Astrocyte of the hippocampus (primary cell): ENCODE measurements around the gene FTO.
A peak's percentile ranks its signal among the peaks of the same experiment; 100 is the strongest.
"Not testable (repeated sequence)": the region's sequence is repeated elsewhere in the genome, so short reads cannot be mapped to it uniquely, and the experiment has no call there.

Source experiments
- DNase-seq: peaks from one replicate; pipeline ENCODE4 v3.0.0; 2011; ENCODE audit warnings: low read depth, low spot score

FTO gene

DNA sequence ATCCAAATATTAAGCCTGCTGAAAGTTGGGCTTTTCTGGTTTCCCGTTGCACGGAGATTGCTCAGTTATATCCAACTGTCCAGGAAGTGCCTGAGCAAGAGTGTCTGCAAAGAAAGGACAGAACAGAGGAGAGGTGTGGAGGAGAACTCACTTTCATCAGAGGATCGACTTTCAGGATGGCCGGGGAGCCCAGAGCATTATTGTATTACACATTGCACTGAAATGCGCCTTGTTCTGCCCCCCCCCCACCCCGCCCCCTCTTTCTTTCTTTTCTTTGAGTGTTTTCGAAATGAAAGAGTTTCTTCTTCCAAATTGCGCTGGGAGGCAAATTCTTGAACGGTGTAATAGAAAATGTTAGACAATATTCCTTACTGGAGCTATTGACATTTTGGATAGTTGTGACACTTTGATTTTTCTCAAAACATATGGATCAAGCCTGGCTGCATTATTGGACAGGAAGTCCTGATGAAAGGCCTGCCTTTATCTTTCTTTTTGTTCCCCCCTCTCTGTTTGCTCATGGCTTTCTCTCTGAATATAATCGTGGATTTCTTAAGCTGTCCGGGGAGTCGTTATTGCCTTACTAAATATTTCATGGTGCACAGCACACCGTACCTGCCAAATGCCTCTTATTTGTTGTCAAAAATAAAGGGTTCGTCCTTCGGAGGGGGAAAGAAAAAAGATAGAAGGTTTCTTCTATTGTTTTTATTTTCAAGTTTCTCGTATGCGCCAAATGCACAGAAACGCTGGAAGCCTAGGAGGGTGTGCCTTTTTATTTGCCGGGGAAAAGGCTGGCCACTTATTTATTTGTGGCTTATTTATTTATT, 471.8 kb downstream of the FTO start:
- DNase-seq, result peak; percentile 10

DNA sequence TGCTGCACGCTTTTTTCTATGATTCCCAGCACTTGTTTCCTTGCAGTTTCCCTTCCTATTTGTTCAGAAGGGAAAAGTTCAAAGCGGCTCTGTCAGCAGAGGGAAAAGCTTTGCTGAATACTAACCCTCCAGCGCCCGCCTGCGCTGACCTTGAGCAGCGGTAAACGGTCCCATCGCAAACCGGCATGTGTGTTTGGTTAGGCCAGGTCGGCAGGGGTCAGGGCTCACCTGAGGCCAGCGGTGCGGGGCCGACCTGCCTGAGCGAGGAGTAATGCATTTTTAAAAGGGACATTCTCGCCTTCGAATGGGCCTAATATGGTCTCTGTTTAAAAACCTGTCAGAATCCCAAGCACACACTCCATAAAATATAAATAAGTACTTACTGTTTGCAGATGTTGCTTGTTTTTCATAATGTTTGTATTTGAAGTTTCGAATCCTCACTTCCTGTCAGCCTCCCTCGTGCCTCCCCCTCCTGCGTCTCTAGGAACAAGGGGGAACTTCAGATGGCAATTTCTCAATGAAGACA, 472.5 kb downstream of the FTO start:
- DNase-seq, result no peak

DNA sequence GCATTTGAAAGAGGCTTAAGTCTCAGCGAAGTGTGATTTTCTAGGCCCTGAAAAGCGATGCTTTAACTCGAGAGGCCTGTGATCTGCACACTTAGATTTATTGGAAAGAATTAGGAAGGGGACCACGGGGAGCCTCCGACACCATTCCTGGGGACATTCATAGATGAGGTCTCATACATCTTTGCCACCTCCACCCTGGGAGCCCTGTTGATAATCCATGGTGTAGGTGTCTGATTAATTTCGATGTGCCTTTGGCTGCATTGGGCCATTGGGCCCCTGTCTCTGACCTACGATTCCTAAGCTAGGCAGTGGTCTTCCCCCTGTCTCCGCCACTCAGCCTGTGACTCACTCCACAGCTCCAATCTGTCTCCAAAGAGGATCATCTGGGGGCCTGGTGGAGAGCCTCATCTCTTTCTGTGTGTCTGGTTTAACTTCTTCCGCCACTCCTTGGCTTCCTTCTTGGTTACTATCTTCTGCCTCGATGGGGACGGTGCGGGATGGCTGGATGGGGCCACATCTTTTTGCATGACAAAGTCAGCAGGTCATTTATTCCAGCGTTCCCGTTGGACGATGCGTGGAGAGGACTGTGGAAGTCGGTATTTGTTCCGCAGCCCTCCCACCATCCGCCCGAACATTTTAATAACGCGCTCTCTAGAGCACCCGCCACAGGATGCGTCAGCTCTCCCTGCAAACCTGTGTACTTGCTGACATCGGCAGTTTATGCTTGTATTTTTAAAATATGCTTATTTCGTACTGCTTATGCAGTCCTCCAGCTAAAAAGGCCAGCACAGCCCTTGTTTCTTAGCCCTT, 473.3 kb downstream of the FTO start:
- DNase-seq, result no peak

DNA sequence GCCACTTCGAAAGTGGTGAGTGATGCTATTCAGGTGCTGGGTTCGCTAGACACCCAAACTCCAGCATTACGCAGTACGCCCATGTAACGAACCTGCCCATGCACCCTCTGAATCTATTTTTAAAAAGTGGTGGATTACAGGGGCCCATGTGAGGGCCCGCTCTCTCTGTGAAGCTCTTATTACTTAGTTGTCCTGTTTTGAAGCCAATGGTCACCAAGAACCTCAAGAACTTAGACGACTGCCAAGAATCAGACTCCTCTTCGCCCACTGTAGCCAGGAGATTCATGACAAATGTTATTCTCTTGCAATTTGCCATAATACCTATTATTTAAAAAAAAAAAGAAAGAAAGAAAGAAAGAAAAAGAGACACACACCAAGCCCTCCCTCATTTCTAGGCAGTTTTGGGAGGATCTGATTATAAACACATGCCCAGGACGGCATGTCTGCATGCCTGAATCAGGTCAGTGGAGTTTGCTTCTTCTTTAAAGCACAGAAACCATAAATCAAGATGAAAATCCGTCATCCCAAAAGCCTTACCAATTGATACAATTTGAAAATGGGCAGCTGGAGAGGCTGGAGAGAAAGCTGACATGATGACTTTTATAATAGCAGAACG, 474.0 kb downstream of the FTO start:
- DNase-seq, result no peak

GRCh38 chr16:54178478-54178976, 474.6 kb downstream of the FTO start:
- no peak for DNase-seq

GRCh38 chr16:54180421-54181359, 476.7 kb downstream of the FTO start:
- no peak for DNase-seq

DNA sequence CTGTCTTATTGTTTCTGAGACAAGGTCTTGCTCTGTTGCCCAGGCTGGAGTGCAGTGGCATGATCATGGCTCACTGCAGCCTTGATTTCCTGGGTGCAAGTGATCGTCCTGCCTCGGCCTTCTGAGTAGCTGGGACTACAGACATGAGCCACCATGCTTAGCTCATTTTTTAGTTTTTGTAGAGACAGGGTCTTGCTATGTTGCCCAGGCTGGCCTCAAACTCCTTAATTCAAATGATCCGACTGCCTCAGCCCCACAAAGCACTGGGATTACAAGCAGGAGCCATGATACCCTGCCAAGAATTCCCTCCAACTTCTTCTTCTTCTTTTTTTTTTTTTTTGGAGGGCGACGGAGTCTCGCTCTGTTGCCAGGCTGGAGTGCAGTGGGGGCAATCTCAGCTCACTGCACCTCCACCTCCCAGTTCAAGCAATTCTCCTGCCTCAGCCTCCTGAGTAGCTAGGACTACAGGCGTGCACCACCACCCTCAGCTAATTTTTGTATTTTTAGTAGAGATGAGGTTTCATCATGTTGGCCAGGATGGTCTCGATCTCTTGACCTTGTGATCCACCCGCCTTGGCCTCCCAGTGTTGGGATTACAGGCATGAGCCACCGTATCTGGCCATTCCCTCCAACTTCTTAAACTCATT, 477.9 kb downstream of the FTO start:
- not testable (repeated sequence) for DNase-seq

GRCh38 chr16:54185045-54185444, 481.1 kb downstream of the FTO start:
- DNase-seq, result no peak

DNA sequence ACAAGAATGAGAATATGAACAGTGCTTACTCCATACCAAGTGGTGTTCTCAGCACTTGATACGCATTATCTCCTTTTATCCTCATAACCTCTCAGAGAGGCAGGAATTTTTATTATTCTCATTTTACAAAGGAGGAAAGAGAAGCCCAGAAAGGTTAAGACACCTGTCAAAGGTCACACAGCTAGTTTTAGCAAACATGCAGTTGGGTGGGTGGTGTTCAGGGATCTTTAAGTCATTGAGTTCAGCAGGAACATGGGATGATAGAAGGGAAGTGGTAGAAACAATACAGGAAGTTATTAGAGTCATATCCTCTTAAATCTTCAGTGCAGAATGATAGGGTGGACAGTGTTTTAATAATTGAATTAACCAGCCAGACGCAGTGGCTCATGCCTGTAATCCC, 487.2 kb downstream of the FTO start:
- no peak for DNase-seq

DNA sequence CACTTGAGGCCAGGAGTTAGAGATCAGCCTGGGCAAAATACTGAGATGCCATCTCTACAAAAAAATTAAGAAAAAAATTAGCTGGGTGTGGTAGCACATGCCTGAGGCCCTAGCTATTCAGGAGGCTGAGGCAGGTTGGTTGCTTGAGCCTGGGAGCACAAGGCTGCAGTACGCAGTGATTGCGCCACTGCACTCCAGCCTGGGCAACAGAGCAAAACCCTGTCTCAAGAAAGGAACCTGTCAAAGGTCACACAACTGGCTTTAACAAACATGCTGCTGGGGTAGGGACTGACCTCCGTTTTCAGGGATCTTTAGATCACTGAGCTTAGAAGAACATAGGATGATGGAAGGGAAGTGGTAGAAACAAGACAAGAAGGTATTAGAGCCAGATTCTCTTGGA, 487.6 kb downstream of the FTO start:
- no peak for DNase-seq

- no peak for DNase-seq
Observed at GRCh38 chr16:54193013-54193664, 489.2 kb downstream of the FTO start.

- DNase-seq, result peak; percentile 79
Observed at GRCh38 chr16:54193665-54194333, 489.8 kb downstream of the FTO start.

DNA sequence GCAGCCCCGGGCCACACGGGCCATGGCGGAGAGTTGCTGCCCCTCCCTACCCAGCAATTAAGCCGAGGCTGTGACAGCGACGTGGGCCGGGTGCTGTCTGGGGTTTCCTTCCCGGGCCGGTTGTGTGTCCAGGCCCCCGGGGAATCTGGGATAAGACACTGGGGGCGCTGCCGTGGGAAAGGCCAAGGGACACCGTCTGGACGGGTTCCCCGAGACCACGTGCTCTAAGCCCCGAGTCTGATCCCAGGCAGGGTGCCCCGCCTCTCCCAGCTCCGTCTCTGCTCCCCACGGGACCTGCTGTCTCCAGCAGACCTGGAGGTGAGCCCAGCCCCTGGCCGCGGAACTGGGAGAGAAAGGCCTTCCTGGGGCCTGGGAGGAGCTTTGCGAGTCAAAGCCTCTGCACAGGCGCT, 490.4 kb downstream of the FTO start:
- DNase-seq, result peak; percentile 23

DNA sequence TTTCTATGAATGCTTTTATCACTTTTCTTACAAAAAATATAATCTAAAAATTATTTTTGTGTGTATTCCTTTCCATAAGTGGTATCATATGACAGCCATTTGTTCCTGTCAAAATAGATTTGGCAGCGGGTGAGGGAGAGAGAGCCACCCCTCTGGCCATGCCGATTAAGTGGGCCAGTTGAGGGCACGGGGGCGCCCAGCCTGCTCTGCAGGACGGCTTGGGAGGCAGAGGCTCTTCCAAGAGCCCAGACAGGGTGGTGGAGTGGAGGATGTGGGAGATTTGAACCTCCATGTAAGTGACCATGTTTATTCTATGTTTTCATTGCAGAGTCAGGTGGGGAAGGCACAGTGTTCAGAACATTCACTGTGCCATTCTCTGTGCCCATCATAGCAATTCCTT, 493.8 kb downstream of the FTO start:
- no peak for DNase-seq

DNA sequence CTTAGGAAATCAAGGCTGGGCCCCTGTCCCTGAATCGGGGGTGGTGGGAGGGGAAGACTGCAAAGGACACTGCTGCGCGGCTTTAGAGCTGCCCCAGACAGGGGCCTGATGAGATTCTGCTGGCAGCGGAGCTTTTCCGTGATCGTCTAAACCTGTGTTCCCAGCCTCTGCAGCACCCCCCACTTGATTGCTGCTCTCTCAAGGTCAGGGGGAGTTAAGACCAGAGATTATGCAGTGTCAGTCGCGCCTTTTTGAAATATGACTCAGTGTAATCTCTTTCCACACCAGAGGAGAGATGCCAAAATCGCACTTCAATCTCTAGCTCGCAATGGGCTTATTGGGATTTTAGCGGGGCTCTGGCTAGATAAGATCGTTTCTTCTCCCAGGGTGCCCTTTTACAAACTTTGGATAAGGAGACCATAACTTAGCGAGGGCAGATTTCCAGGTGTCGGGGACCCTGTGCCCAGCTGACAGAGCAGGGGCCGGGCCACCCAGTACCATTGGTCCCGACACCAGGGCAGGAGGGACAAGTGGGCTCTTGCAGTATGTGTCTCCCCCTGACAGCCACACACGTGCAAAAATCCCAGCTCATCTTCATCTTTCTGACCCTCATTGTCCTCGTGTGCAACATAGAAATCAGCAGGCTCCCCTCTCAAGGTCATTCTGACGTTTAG, 495.7 kb downstream of the FTO start:
- no peak for DNase-seq

DNA sequence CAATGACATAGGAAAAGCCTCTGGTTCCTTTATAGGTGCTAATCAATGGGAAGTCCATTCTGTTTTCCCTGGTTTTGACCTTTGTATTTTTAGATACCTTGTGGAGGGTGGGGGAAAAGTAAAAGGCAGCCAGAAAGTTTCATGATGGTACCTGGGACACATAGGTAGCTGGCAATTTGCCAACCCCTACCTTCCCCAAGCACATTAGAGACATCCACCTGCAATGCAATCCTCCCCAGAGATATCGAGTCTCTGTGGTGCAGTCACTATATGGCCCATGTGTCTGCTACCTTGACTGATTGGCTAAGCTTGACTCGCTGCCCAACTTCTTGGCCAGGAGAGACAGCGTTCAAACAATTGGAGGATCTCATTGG, 496.2 kb downstream of the FTO start:
- DNase-seq, result no peak

DNA sequence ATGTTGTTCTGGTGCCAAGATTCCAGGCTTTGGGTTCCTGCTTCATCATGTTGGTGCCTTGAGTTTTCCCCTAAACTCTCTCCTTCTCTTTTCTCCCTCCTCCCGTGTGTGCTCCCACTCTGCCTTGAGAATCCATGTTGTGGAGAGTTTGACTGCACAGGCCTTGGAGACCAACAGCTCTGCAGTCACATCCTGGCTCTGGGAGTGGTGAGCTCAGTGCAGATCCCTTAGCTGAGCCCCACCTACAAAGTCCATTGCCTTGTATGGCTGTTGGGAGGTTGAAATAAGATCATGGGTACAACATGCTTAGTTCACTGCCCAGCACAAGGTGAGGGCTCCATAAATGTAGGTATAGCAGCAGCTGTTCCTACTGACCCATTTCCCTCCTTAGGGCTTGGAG, 496.8 kb downstream of the FTO start:
- no peak for DNase-seq

- DNase-seq, result no peak
Observed at GRCh38 chr16:54201200-54201599, 497.2 kb downstream of the FTO start.
